ENCODE data around the gene KLHL11.
"Not testable (repeated sequence)": the region's sequence is repeated elsewhere in the genome, so short reads cannot be mapped to it uniquely, and the experiment has no call there.

KLHL11 gene

DNA sequence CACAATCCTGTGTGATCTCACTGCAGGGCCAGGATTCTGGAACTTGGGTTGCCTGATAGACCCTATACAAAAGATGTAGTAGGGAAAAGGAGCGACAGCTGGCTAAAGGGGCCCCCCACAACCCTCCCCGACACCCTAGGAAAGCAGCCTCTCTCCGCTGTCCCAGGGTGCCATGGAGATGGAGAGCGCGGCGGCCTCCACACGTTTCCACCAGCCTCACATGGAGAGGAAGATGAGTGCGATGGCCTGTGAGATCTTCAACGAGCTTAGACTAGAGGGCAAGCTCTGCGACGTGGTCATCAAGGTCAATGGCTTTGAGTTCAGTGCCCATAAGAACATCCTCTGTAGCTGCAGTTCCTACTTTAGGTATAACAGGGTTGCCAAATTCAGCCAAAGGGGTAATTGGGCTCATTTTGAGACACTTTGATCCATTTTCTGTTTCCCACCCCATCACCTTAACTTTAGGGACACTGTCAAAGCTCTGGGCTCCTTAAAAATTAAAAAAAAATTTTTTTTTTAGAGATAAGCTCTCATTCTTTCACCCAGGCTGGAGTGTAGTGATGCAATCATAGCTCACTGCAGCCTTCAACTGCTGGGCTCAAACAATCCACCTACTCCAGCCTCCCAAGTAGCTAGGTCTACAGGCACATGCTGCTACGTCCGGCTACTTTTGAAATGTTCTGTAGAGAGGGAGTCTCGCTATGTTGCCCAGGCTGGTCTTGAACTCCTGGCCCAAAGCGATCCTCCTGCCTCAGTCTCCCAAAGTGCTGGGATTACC is 27.3 kb downstream of the KLHL11 start, which contains the start of gene KLHL10:
Gene KLHL10 (plus strand): TSS at position 65 of the 778 bp plus-strand sequence. CDS start 108 bp downstream, at position 173.
- no peak for ATAC-seq (ENCODE audit: low read depth)
- no peak for TF ChIP-seq CTCF (IDR thresholded peaks at IDR 0.05; ENCODE audit: poor library complexity, severe bottlenecking)
- H3K27me3 ChIP-seq (ENCODE audit: insufficient read depth, poor library complexity, severe bottlenecking), result no peaks in the 10 kb centered on the region
- H3K4me1 ChIP-seq (ENCODE audit: insufficient read depth, poor library complexity, severe bottlenecking), result peaks cover 3% of the 10 kb centered on the region
- H3K27ac ChIP-seq (ENCODE audit: poor library complexity, severe bottlenecking), result no peak within 1 kb of the TSS
- no peak for DNase-seq (ENCODE audit: low spot score)
- peak within 1 kb of the TSS; percentile 86 for H3K4me3 ChIP-seq (ENCODE audit: severe bottlenecking)
- H3K36me3 ChIP-seq (ENCODE audit: low read depth), result peaks cover 18% of the 10 kb centered on the region
- no peaks in the 10 kb centered on the region for H3K9me3 ChIP-seq (ENCODE audit: severe bottlenecking)

DNA sequence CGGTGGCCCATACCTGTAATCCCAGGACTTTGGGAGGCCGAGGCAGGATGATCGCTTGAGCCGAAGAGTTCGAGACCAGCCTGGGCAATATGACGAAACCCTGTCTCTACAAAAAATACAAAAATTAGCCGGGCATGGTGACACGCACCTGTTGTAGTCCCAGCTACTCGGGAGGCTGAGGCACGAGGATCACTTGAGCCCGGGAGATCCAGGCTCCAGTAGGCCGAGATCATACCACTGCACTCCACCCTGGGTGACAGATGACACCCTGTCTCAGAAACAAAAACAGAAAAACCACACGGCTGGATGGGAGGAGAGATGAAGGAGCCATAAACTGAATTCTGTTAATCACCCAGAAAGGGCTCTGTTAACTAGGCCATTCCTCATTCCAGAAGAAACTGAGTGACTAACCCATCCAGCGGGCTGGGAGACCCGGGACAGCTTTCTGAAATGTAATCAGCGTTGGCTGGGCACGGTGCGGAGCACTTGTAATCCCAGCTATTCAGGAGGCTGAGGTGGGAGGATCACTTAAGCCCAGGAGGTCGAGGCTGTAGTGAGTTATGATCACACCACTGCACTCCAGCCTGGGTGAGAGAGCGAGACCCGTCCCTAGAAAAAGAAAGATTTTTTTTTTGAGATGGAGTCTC is 28.6 kb downstream of the KLHL11 start:
- Histone ChIP-seq H3K4me1 (ENCODE audit: insufficient read depth, poor library complexity, severe bottlenecking) (peaks cover 3% of the 10 kb centered on the region), H3K27ac (ENCODE audit: poor library complexity, severe bottlenecking) (no peak overlapping the region), H3K36me3 (ENCODE audit: low read depth) (peaks cover 30% of the 10 kb centered on the region), H3K9me3 (ENCODE audit: severe bottlenecking) (no peaks in the 10 kb centered on the region), H3K4me3 (ENCODE audit: severe bottlenecking) (peak overlapping the region; percentile 86), H3K27me3 (ENCODE audit: insufficient read depth, poor library complexity, severe bottlenecking) (no peaks in the 10 kb centered on the region)
- no peak for TF ChIP-seq CTCF (IDR thresholded peaks at IDR 0.05; ENCODE audit: poor library complexity, severe bottlenecking)
- ATAC-seq (ENCODE audit: low read depth), result no peak
- DNase-seq (ENCODE audit: low spot score), result no peak

DNA sequence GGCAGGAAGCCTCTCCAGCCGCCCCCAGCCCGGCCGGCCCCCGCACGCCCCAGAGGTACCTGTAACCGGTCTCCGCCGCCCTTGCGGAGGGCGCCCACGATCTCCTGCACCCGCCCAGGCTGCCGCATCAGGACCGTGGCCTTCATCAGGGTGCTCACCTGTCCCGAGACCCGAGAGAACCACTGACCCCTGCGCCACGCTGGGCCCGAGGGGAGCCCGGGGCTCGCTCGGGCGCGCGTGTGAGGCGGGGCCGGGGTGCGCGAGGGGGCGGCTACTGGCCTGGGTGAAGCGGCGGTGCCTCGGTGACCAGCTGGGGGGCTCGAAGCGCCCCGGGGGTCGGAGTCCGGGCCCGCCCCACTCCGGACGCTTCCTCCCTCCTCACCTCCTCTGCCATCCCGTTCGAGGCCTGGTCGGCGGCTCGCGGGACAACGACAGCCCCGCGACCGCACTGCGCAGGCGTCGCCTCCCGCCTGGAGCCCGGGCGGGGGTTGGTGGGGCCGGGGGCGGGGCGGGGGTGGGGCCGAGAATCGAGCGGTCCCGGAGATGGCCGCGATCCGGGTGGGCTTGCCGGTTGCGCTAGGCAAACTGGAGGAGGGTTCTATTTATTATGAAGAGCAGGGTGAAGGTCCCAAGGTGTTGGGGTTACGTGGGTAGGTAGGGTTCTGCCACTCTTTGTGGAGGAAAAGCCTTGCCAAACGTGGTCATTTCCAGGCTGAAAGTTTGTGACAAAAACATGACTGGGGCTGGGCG is 29.2 kb downstream of the KLHL11 start, which contains the start of gene NT5C3B:
Gene NT5C3B (minus strand): TSS at position 433 of the 750 bp plus-strand sequence. CDS start 39 bp downstream, at position 394.
- peaks cover 3% of the 10 kb centered on the region for H3K4me1 ChIP-seq (ENCODE audit: insufficient read depth, poor library complexity, severe bottlenecking)
- peak within 1 kb of the TSS; percentile 14 for H3K27ac ChIP-seq (ENCODE audit: poor library complexity, severe bottlenecking)
- no peak for DNase-seq (ENCODE audit: low spot score)
- TF ChIP-seq CTCF (IDR thresholded peaks at IDR 0.05; ENCODE audit: poor library complexity, severe bottlenecking), result no peak
- peak within 1 kb of the TSS; percentile 86 for H3K4me3 ChIP-seq (ENCODE audit: severe bottlenecking)
- peak; percentile 81 for ATAC-seq (ENCODE audit: low read depth)
- H3K9me3 ChIP-seq (ENCODE audit: severe bottlenecking), result no peaks in the 10 kb centered on the region
- H3K36me3 ChIP-seq (ENCODE audit: low read depth), result peaks cover 35% of the 10 kb centered on the region
- H3K27me3 ChIP-seq (ENCODE audit: insufficient read depth, poor library complexity, severe bottlenecking), result no peaks in the 10 kb centered on the region

GRCh38 chr17:41835214-41835799 is 29.9 kb downstream of the KLHL11 start:
- H3K9me3 ChIP-seq (ENCODE audit: severe bottlenecking), result no peaks in the 10 kb centered on the region
- ATAC-seq (ENCODE audit: low read depth), result peak; percentile 46
- H3K36me3 ChIP-seq (ENCODE audit: low read depth), result peaks cover 41% of the 10 kb centered on the region
- peaks cover 3% of the 10 kb centered on the region for H3K4me1 ChIP-seq (ENCODE audit: insufficient read depth, poor library complexity, severe bottlenecking)
- no peak for DNase-seq (ENCODE audit: low spot score)
- no peaks in the 10 kb centered on the region for H3K27me3 ChIP-seq (ENCODE audit: insufficient read depth, poor library complexity, severe bottlenecking)
- H3K4me3 ChIP-seq (ENCODE audit: severe bottlenecking), result peak overlapping the region; percentile 86
- peak overlapping the region; percentile 14 for H3K27ac ChIP-seq (ENCODE audit: poor library complexity, severe bottlenecking)
- no peak for TF ChIP-seq CTCF (IDR thresholded peaks at IDR 0.05; ENCODE audit: poor library complexity, severe bottlenecking)

DNA sequence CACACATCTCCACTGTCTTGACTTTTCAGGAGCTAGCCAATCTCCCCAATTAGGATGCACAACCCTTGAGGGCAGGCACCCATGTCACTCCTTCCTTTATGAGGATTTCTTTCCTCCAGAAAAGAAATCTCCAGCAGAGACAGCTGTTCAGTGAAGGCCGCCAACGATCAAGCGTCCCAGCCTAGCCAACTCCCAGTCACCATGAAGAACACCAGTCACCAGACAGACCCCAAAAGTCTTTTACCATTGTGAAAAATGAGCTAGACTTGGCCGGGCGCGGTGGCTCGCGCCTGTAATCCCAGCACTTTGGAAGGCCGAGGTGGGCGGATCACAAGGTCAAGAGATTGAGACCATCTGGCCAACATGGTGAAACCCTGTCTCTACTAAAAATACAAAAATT is 35.3 kb downstream of the KLHL11 start:
- H3K4me1 ChIP-seq (ENCODE audit: insufficient read depth, poor library complexity, severe bottlenecking); DNase-seq (ENCODE audit: low spot score); ATAC-seq (ENCODE audit: low read depth); H3K4me3 ChIP-seq (ENCODE audit: severe bottlenecking); H3K27ac ChIP-seq (ENCODE audit: poor library complexity, severe bottlenecking); H3K27me3 ChIP-seq (ENCODE audit: insufficient read depth, poor library complexity, severe bottlenecking); H3K9me3 ChIP-seq (ENCODE audit: severe bottlenecking): not testable (repeated sequence)
- peaks cover 87% of the 10 kb centered on the region for H3K36me3 ChIP-seq (ENCODE audit: low read depth)

Measured in RWPE2 (cell line).